HG02852 (cell line): ENCODE data around the gene ACBD4.

Source experiments
- ATAC-seq: cut with Tn5 transposase; IDR thresholded peaks from one replicate; pipeline ENCODE4 v1.9.1; 2021; ENCODE audit warnings: mild to moderate bottlenecking, moderate library complexity; ENCODE audit not compliant: unreplicated experiment

ACBD4 gene

DNA sequence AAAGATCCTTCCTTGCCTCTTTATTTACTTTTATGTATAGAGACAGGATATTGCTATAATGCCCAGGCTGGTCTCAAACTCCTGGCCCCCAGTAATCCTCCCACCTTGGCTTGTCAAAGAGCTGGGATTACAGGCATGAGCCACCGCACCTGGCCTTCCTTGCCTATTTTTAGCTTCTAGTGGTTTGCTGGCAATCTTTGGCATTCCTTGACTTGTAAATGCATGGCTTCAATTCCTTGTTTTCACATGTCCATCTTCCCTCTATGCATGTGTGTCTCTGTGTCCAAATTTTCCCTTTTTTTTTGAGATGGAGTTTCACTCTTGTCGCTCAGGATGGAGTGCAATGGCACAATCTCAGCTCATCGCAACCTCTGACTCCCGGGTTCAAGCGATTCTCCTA is 48.7 kb downstream of the ACBD4 start:
- no peak for ATAC-seq

- no peak for ATAC-seq
Observed at GRCh38 chr17:45186801-45187354, 51.4 kb downstream of the ACBD4 start.

DNA sequence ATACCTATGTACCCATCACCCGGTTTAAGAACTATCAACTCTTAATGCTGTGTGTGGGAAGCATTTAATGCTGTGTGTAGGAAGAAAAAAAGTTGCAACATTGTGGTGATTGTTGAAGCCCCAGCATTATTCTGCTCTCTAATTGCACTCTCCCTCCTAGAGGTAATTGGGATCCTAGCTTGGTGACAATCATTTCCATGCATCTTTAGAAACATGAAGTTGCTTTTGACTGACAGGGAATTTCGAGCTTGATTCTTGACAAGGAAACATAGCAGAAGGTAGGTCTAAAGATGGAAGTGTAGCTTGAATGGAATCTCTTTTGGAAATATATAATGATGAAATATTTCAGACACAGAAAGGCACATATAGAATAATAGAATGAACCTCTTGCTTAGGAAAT is 53.5 kb downstream of the ACBD4 start:
- ATAC-seq, result no peak

- ATAC-seq, result no peak
Observed at GRCh38 chr17:45190503-45191255, 55.2 kb downstream of the ACBD4 start.
